GM19328 (cell line): ENCODE measurements around the gene PNLDC1.
A peak's percentile ranks its signal among the peaks of the same experiment; 100 is the strongest.

Source experiments
- ATAC-seq: cut with Tn5 transposase; IDR thresholded peaks from one replicate; pipeline ENCODE4 v1.9.1; 2021; ENCODE audit warnings: mild to moderate bottlenecking, moderate library complexity; ENCODE audit not compliant: unreplicated experiment

Gene PNLDC1

GRCh38 chr6:159800141-159800865 is at the start of gene PNLDC1:
TSS of gene PNLDC1 (plus strand) at chr6:159800276. CDS start at chr6:159800308, 32 bp downstream.
- no peak for ATAC-seq

GRCh38 chr6:159751448-159751847 is 48.6 kb upstream of the PNLDC1 start:
- ATAC-seq, result no peak

- no peak for ATAC-seq
These were observed 46.8 kb upstream of the PNLDC1 start for GRCh38 chr6:159753081-159753872.

GRCh38 chr6:159754401-159754800 is 45.7 kb upstream of the PNLDC1 start:
- no peak for ATAC-seq

GRCh38 chr6:159754959-159755914 is 44.8 kb upstream of the PNLDC1 start:
- no peak for ATAC-seq

GRCh38 chr6:159756508-159756907 is 43.6 kb upstream of the PNLDC1 start:
- ATAC-seq, result no peak

- ATAC-seq, result no peak
These were observed 41.8 kb upstream of the PNLDC1 start for GRCh38 chr6:159758031-159759001.

GRCh38 chr6:159759645-159760044 is 40.4 kb upstream of the PNLDC1 start:
- ATAC-seq, result no peak

GRCh38 chr6:159760602-159761057 is 39.4 kb upstream of the PNLDC1 start:
- ATAC-seq, result no peak

GRCh38 chr6:159761129-159761872 is 38.8 kb upstream of the PNLDC1 start:
- no peak for ATAC-seq

- ATAC-seq, result peak; percentile 97
These were observed 38.0 kb upstream of the PNLDC1 start, which contains the start of gene ACAT2 for GRCh38 chr6:159761873-159762680. TSS of gene ACAT2 (plus strand) at chr6:159762045. CDS start at chr6:159762088, 43 bp downstream.

GRCh38 chr6:159762681-159763293 is 37.3 kb upstream of the PNLDC1 start:
- ATAC-seq, result no peak

GRCh38 chr6:159766906-159767305 is 33.2 kb upstream of the PNLDC1 start:
- no peak for ATAC-seq

- no peak for ATAC-seq
These were observed 30.6 kb upstream of the PNLDC1 start for GRCh38 chr6:159769470-159769869.

- ATAC-seq, result no peak
These were observed 27.9 kb upstream of the PNLDC1 start for GRCh38 chr6:159772196-159772595.

- ATAC-seq, result no peak
These were observed 22.7 kb upstream of the PNLDC1 start for GRCh38 chr6:159777240-159777904.

GRCh38 chr6:159778131-159778530 is 21.9 kb upstream of the PNLDC1 start:
- no peak for ATAC-seq
